ENCODE results near the gene MARK1. TPM values are rescaled to one million over a fixed set of nuclear protein-coding genes. Genes with fewer than 3 reads are reported as not detected.

The MARK1 gene
- total RNA-seq: 10 to 100 TPM in 1 of 2 donors, 1 to 10 TPM in 1; 7.2 to 20.9 TPM

DNA sequence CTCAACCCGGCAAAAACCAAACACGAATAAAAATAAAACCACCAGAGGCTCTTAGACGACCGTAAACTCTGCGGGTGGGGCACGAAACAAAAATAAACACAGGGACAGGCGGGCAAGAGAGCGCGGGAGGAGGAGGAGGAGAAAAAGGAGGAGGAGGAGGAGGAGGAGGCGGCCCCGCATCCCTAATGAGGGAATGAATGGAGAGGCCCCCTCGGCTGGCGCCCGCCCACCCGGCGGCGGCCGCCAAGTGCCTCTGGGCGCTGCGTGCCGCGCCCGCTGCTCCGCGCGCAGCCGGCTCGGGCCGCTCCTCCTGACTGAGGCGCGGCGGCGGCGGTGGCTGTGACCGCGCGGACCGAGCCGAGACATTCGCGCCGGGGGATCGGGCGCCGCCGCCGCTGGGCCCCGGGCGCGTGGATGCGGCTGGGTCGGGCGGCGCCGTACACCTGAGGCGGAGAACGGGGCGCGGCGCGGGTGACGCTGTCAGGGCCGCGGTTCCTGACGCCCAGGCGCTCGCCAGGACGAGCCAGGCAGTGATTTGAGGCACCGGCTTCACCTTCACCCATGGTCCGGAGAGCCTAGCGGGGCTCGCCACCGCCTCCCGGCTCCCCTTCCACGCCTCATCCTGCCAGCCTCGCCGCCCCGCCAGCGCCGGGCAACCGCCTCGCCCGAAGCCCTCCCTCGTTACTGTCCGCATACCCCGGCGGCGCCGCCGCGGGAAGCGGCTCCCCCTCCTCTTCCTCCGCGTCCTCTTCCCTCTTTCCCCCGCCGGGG, at the start of gene MARK1:
MARK1 (plus strand) TSS at position 229 of the 771 bp plus-strand sequence. CDS start 687 bp downstream, outside the sequence.
- Histone ChIP-seq H3K4me3 (peak within 1 kb of the TSS; percentile 65 to 79), H3K9me3 (no peaks in the 10 kb centered on the region), H3K36me3 (no peaks in the 10 kb centered on the region), H3K27ac (peak within 1 kb of the TSS; percentile 80), H3K27me3 (replicated peaks; ENCODE audit: insufficient read depth) (no peaks in the 10 kb centered on the region), H3K4me1 (replicated peaks) (no peaks in the 10 kb centered on the region)
- intact Hi-C loops (cut with DNase I): loop anchor here (5.0 kb wide), 1 partner anchor 256 kb away; the partner anchor contains the start of gene RAB3GAP2
- WGBS: under 1% methylated on average over 79 of the region's 96 CpGs
- DNase-seq (ENCODE audit: low spot score): peak; percentile 57
- TF ChIP-seq POLR2AphosphoS5 (IDR thresholded peaks at IDR 0.05): no peak

DNA sequence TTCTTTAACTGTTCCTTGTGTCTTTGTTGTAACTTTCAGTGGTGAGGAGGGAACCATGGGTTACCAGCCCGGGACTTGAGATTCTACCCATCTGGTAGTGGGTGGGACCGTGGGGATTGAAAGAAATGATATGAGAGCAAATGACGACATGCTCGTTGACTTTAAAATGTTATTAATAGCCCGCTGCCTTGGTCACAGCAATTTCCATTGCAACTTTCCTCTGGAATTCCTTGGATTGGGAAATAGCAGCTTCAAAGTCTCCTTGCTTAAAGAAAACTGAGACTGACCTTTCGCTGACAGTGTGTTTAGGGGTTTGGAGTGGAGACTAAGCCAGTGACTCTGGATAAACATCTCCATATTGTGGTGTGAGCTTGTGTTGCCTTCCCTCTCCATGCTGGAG, 44.2 kb upstream of the MARK1 start:
- Histone ChIP-seq H3K4me1 (replicated peaks) (no peaks in the 10 kb centered on the region), H3K27ac (no peak overlapping the region), H3K4me3 (no peak overlapping the region), H3K9me3 (no peaks in the 10 kb centered on the region), H3K27me3 (replicated peaks; ENCODE audit: insufficient read depth) (no peaks in the 10 kb centered on the region), H3K36me3 (no peaks in the 10 kb centered on the region)
- no peak for DNase-seq (ENCODE audit: low spot score)
- 90% methylated on average over 6 of the region's 6 CpGs for WGBS
- no peak for TF ChIP-seq POLR2A (IDR thresholded peaks at IDR 0.05)
- TF ChIP-seq, protein P1, sequence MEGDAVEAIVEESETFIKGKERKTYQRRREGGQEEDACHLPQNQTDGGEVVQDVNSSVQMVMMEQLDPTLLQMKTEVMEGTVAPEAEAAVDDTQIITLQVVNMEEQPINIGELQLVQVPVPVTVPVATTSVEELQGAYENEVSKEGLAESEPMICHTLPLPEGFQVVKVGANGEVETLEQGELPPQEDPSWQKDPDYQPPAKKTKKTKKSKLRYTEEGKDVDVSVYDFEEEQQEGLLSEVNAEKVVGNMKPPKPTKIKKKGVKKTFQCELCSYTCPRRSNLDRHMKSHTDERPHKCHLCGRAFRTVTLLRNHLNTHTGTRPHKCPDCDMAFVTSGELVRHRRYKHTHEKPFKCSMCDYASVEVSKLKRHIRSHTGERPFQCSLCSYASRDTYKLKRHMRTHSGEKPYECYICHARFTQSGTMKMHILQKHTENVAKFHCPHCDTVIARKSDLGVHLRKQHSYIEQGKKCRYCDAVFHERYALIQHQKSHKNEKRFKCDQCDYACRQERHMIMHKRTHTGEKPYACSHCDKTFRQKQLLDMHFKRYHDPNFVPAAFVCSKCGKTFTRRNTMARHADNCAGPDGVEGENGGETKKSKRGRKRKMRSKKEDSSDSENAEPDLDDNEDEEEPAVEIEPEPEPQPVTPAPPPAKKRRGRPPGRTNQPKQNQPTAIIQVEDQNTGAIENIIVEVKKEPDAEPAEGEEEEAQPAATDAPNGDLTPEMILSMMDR (IDR thresholded peaks at IDR 0.05): no peak
- no peak for TF ChIP-seq POLR2AphosphoS5 (IDR thresholded peaks at IDR 0.05)
- intact Hi-C loops (cut with DNase I): no loop called here

DNA sequence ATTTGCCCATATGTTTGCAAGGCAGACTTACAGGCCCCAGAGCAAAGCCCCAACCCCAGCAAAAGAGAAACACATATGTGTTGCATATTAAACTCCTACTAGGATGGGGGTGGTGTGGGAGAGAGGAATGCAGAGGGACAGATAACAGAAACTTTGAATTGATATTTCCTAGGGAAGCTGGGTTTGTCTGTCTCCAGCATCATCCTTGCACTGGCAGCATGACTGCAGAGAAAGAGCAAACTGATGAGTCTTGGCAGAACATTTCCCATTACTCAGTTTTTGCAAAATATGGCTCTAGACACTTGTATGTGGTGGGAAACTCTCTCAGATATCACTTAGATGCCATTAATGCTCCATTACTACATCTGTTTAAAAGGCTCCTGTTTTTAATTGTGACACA, 43.8 kb upstream of the MARK1 start:
- H3K9me3 ChIP-seq: no peaks in the 10 kb centered on the region
- DNase-seq (ENCODE audit: low spot score): no peak
- intact Hi-C loops (cut with DNase I): no loop called here
- no peak overlapping the region for H3K27ac ChIP-seq
- H3K4me1 ChIP-seq (replicated peaks): no peaks in the 10 kb centered on the region
- H3K36me3 ChIP-seq: no peaks in the 10 kb centered on the region
- H3K4me3 ChIP-seq: no peak overlapping the region
- TF ChIP-seq, protein P1 (IDR thresholded peaks at IDR 0.05): no peak
- TF ChIP-seq POLR2A (IDR thresholded peaks at IDR 0.05) (no peak), POLR2AphosphoS5 (IDR thresholded peaks at IDR 0.05) (no peak)
- H3K27me3 ChIP-seq (replicated peaks; ENCODE audit: insufficient read depth): no peaks in the 10 kb centered on the region

DNA sequence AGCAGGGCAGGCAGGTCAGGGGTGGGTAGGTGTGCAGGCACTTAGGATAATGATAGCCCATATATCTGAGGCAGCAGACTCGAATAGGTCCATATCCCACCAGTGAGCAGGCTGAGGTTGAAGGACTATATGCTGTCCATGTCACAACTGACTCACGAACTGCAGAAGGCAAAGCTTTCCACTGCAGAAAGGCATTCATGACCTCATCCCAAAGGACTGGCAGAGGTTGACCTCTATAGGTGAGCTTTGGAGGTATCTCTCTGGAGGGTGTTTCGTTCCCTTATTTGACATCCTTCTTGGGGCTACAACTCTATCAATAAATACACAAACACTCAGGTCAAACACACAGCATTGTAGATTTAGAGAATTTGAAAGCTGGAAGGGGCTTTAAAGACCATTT, 42.8 kb upstream of the MARK1 start:
- no peak overlapping the region for H3K27ac ChIP-seq
- no peaks in the 10 kb centered on the region for H3K9me3 ChIP-seq
- TF ChIP-seq POLR2AphosphoS5 (IDR thresholded peaks at IDR 0.05) (no peak), POLR2A (IDR thresholded peaks at IDR 0.05) (no peak)
- TF ChIP-seq, protein P1 (IDR thresholded peaks at IDR 0.05): no peak

DNA sequence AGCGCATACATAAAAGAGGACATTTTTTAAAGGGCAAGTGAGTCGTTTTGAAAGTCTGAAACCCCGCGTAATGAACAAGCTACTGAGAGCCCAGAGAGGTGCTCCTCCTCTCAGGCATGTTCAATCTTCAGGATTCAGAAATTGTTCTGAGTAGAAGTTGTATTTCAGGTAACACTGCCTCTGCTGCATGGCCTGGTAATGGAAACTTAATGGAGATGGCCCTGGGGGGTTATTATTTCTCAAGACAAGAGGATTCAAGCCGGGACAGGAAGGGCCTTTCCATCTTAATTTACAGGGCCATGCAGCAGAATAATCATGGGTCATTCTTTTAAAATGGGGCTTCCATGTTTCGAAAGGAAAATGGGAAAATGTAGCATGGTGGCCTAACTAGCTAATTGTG, 42.1 kb upstream of the MARK1 start:
- no peak for DNase-seq (ENCODE audit: low spot score)
- intact Hi-C loops (cut with DNase I): no loop called here
- Histone ChIP-seq H3K4me3 (no peak overlapping the region), H3K4me1 (replicated peaks) (no peaks in the 10 kb centered on the region), H3K9me3 (no peaks in the 10 kb centered on the region), H3K27ac (no peak overlapping the region), H3K36me3 (no peaks in the 10 kb centered on the region), H3K27me3 (replicated peaks; ENCODE audit: insufficient read depth) (no peaks in the 10 kb centered on the region)
- TF ChIP-seq POLR2A (IDR thresholded peaks at IDR 0.05) (no peak), POLR2AphosphoS5 (IDR thresholded peaks at IDR 0.05) (no peak)
- TF ChIP-seq, protein P1 (IDR thresholded peaks at IDR 0.05): no peak
- WGBS: 75% methylated on average over 6 of the region's 6 CpGs

More for the DNA sequence above, 42.8 kb upstream of the MARK1 start:
- DNase-seq (ENCODE audit: low spot score): no peak
- WGBS: 72% methylated on average over 3 of the region's 3 CpGs
- Histone ChIP-seq H3K36me3 (no peaks in the 10 kb centered on the region), H3K4me1 (replicated peaks) (no peaks in the 10 kb centered on the region), H3K4me3 (no peak overlapping the region), H3K27me3 (replicated peaks; ENCODE audit: insufficient read depth) (no peaks in the 10 kb centered on the region)
- intact Hi-C loops (cut with DNase I): no loop called here

All from prostate gland (tissue), 2 donors.